ENCODE measurements around the gene CIITA.

- TF ChIP-seq TBL1XR1 (IDR thresholded peaks at IDR 0.05; ENCODE audit: low read length in 2 of 2) (no peak), PHF20 (IDR thresholded peaks at IDR 0.05; ENCODE audit: partially characterized antibody) (no peak), SIN3B (IDR thresholded peaks at IDR 0.05; ENCODE audit: low read depth) (no peak), REST (IDR thresholded peaks at IDR 0.05; ENCODE audit: borderline replicate concordance) (no peak), REST (CRISPR knock-in tag; IDR thresholded peaks at IDR 0.05; ENCODE audit: low read depth) (no peak)
Observed at GRCh38 chr16:10871157-10871991, 5.6 kb upstream of the CIITA start.
